Rectal smooth muscle tissue (tissue), 1 donor: ENCODE measurements around the gene PAX2.

Source experiments
- H3K27ac ChIP-seq: one replicate; pipeline ENCODE4 v1.7.0; 2013; ENCODE audit warnings: low read depth, low read length, inconsistent platforms
- H3K27me3 ChIP-seq: one replicate; pipeline ENCODE4 v1.7.0; 2013; ENCODE audit warnings: low read length; ENCODE audit not compliant: control insufficient read depth, insufficient read depth
- H3K36me3 ChIP-seq: one replicate; pipeline ENCODE4 v1.7.0; 2013; ENCODE audit warnings: low read length; ENCODE audit not compliant: control insufficient read depth, insufficient read depth
- H3K4me1 ChIP-seq: one replicate; pipeline ENCODE4 v1.7.0; 2013; ENCODE audit warnings: low read length; ENCODE audit not compliant: control insufficient read depth, insufficient read depth
- H3K4me3 ChIP-seq: one replicate; pipeline ENCODE4 v1.7.0; 2013; ENCODE audit warnings: low read length
- H3K9ac ChIP-seq: one replicate; pipeline ENCODE4 v1.7.0; 2013; ENCODE audit warnings: low read length

The PAX2 gene

GRCh38 chr10:100760726-100761125 is 15.3 kb downstream of the PAX2 start:
- Histone ChIP-seq H3K27ac (no peak overlapping the region), H3K9ac (no peak overlapping the region), H3K36me3 (no peaks in the 10 kb centered on the region), H3K4me3 (no peak overlapping the region), H3K27me3 (peaks cover 10% of the 10 kb centered on the region), H3K4me1 (no peaks in the 10 kb centered on the region)

DNA sequence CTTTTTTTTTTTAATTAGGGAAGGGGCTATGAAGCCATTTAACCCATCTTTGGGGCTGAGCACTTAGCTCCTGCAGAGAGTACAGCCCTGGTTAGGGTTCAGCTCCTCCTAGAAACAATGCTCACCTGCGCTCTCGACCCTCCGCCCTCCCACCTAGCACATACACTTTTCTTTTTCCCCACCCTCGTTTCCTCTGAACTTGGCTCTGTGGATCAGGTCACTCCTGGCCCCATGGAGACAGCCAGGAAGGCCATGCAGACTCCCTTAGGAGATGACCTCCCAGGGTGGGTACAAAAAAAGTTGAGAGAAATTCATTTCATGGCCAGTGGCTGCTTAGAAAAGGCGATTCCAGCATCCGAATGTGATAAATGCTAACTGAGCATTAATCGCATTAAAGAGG is 15.8 kb downstream of the PAX2 start:
- Histone ChIP-seq H3K36me3 (no peaks in the 10 kb centered on the region), H3K9ac (no peak overlapping the region), H3K27me3 (peaks cover 13% of the 10 kb centered on the region), H3K4me3 (no peak overlapping the region), H3K27ac (no peak overlapping the region), H3K4me1 (no peaks in the 10 kb centered on the region)

- no peaks in the 10 kb centered on the region for H3K36me3 ChIP-seq
- no peaks in the 10 kb centered on the region for H3K4me1 ChIP-seq
- H3K9ac ChIP-seq, result no peak overlapping the region
- H3K27ac ChIP-seq, result no peak overlapping the region
- no peak overlapping the region for H3K4me3 ChIP-seq
- peaks cover 7% of the 10 kb centered on the region for H3K27me3 ChIP-seq
Observed at GRCh38 chr10:100763043-100763747, 17.8 kb downstream of the PAX2 start.

DNA sequence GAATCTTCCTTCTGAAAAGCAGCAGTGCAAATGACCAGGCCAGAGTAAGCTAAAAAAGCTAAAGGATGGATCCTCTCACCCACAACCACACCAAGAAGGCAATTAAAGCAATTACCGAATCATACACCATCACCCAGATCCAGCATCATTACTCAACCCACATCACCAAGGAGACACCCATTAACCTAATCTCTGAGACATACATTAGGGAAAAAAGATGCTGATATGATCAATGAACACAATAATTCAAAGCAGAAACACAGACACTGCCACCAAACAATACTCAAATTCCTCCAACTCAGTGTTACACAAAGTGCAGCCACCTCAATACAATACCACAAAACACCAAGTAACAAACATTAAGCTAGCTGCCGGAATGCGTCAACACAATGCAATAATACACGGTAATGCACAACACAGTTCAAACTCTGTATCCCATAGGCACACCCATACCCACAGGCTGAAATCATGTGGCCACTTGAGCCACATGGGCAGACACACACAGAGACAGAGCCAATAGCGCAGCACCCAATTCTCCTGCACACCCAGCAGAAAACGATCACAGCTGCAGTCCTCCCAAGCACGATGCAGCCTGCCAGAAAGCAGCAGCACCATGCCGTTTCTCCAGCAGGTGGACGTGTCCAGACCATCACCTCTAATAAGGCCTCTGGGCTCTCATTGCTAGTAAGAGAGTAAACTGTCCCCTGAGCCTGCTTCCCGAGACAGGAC is 21.5 kb downstream of the PAX2 start:
- H3K36me3 ChIP-seq, result no peaks in the 10 kb centered on the region

DNA sequence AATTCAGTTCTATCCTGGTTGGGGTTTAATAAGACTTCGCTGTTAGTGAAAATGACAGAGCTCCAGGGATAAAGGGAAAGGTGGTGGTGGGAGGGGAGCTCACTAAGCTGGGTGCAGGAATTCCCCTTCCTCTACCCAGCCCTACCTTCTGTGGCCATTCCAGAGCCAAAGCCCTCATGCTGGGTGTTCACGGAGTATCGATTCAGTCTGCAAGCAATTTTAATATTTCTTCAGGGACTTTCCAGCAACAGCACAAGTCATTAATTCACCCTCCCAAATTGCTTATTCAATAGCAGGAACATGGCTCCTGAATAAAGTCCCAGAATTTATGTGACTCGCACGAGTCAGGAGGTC is 22.0 kb downstream of the PAX2 start:
- Histone ChIP-seq H3K27me3 (peaks cover 5% of the 10 kb centered on the region), H3K4me3 (no peak overlapping the region), H3K4me1 (no peaks in the 10 kb centered on the region), H3K9ac (no peak overlapping the region), H3K36me3 (no peaks in the 10 kb centered on the region), H3K27ac (no peak overlapping the region)

More for the DNA sequence above, 21.5 kb downstream of the PAX2 start:
- H3K27me3 ChIP-seq, result peaks cover 5% of the 10 kb centered on the region
- H3K9ac ChIP-seq, result no peak overlapping the region
- no peak overlapping the region for H3K27ac ChIP-seq
- no peak overlapping the region for H3K4me3 ChIP-seq
- no peaks in the 10 kb centered on the region for H3K4me1 ChIP-seq

DNA sequence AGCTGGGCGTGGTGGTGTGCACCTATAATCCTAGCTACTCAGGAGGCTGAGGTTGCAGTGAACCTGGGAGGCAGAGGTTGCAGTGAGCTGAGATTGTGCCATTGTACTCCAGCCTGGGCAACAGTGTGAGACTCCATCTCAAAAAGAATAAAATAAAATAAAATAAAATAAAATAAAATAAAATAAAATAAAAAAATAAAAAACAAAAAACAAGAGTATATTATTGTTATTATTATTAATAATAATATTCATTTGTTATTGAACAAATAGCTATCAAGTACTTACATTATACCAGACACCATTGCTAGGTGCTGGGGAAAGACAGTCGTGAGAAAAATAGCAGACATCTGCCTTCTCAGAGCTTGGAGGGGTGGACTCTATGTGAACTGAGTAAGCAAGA is 24.1 kb downstream of the PAX2 start:
- Histone ChIP-seq H3K4me1 (no peaks in the 10 kb centered on the region), H3K27ac (no peak overlapping the region), H3K36me3 (no peaks in the 10 kb centered on the region), H3K27me3 (peaks cover 5% of the 10 kb centered on the region), H3K4me3 (no peak overlapping the region), H3K9ac (no peak overlapping the region)

GRCh38 chr10:100773646-100774045 is 28.3 kb downstream of the PAX2 start:
- Histone ChIP-seq H3K4me3 (no peak overlapping the region), H3K9ac (no peak overlapping the region), H3K27ac (no peak overlapping the region), H3K27me3 (no peaks in the 10 kb centered on the region), H3K4me1 (no peaks in the 10 kb centered on the region), H3K36me3 (no peaks in the 10 kb centered on the region)

GRCh38 chr10:100774223-100774622 is 28.8 kb downstream of the PAX2 start:
- Histone ChIP-seq H3K4me3 (no peak overlapping the region), H3K36me3 (no peaks in the 10 kb centered on the region), H3K4me1 (no peaks in the 10 kb centered on the region), H3K27me3 (no peaks in the 10 kb centered on the region), H3K9ac (no peak overlapping the region), H3K27ac (no peak overlapping the region)

DNA sequence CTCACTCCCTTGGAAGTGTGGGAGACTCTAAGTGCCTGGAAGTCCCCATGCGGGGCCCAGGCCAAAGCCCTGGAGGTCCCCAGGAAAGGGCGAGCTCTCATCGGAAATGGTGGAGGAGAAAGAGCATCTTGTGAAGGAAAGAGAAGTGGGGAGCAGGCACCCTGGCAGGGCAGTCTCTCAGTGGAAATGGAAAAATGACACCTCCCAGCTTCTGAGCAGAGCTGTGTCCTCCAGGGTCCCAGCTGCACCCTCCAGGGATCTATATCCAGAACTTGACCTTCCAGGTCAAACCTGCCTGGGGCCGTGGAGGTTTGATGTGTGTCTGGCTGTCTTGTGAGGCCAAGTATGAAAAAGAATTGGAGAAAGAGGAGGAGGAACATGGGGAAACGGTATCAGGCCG is 29.5 kb downstream of the PAX2 start:
- no peaks in the 10 kb centered on the region for H3K36me3 ChIP-seq
- H3K4me3 ChIP-seq, result no peak overlapping the region
- H3K27me3 ChIP-seq, result no peaks in the 10 kb centered on the region
- no peaks in the 10 kb centered on the region for H3K4me1 ChIP-seq
- H3K9ac ChIP-seq, result no peak overlapping the region
- H3K27ac ChIP-seq, result no peak overlapping the region

DNA sequence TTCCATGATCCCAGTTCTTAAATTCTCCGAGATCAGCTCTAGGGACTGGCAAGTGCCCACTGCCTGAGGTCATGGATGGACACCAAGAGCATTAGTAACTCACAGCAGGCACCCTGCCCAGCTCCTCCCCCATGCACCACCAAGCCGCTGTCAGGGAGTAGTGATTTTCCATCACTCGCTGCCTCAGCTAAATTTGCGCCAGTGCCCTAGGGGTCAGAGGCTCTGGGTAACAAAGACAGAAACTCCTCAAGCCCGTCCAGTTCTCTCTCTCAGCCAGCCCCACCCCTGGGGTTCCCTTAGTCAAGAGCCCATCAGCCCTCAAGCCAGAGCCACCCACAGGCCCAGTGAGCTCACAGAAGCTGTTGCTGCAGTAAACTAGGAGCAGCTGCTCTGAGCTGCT is 30.0 kb downstream of the PAX2 start:
- H3K27me3 ChIP-seq, result no peaks in the 10 kb centered on the region
- H3K27ac ChIP-seq, result no peak overlapping the region
- H3K9ac ChIP-seq, result no peak overlapping the region
- H3K4me3 ChIP-seq, result no peak overlapping the region
- H3K4me1 ChIP-seq, result no peaks in the 10 kb centered on the region
- H3K36me3 ChIP-seq, result no peaks in the 10 kb centered on the region

- no peak overlapping the region for H3K4me3 ChIP-seq
- H3K27me3 ChIP-seq, result no peaks in the 10 kb centered on the region
- no peak overlapping the region for H3K27ac ChIP-seq
- no peak overlapping the region for H3K9ac ChIP-seq
- no peaks in the 10 kb centered on the region for H3K4me1 ChIP-seq
- no peaks in the 10 kb centered on the region for H3K36me3 ChIP-seq
Observed at GRCh38 chr10:100775871-100776270, 30.5 kb downstream of the PAX2 start.

- H3K27me3 ChIP-seq, result no peaks in the 10 kb centered on the region
Observed at GRCh38 chr10:100776671-100777070, 31.3 kb downstream of the PAX2 start.

GRCh38 chr10:100779329-100779728 is 33.9 kb downstream of the PAX2 start:
- Histone ChIP-seq H3K27ac (no peak overlapping the region), H3K4me1 (no peaks in the 10 kb centered on the region), H3K4me3 (no peak overlapping the region), H3K9ac (no peak overlapping the region), H3K36me3 (no peaks in the 10 kb centered on the region), H3K27me3 (no peaks in the 10 kb centered on the region)

More at GRCh38 chr10:100776671-100777070, 31.3 kb downstream of the PAX2 start:
- H3K4me3 ChIP-seq, result no peak overlapping the region
- H3K27ac ChIP-seq, result no peak overlapping the region
- H3K9ac ChIP-seq, result no peak overlapping the region
- no peaks in the 10 kb centered on the region for H3K4me1 ChIP-seq
- H3K36me3 ChIP-seq, result no peaks in the 10 kb centered on the region
